Mesendoderm (in vitro differentiated cells): ENCODE data around the gene MVK.

Source experiments
- DNase-seq: peaks from one replicate; pipeline ENCODE4 v3.0.0; 2013
- H2AK5ac ChIP-seq: 2 replicates; pipeline ENCODE4 v1.6.1; 2013; ENCODE audit warnings: low read length, inconsistent platforms
- H2BK120ac ChIP-seq: 2 replicates; pipeline ENCODE4 v1.6.1; 2013; ENCODE audit warnings: low read depth, mild to moderate bottlenecking, low read length, moderate library complexity, mixed read lengths
- H2BK15ac ChIP-seq: replicated peaks from 2 replicates; pipeline ENCODE4 v1.6.1; 2013; ENCODE audit warnings: low read depth, mild to moderate bottlenecking, moderate library complexity
- H2BK5ac ChIP-seq: 2 replicates; pipeline ENCODE4 v1.6.1; 2013; ENCODE audit warnings: low read length, inconsistent platforms
- H3K18ac ChIP-seq: 2 replicates; pipeline ENCODE4 v1.6.1; 2013; ENCODE audit warnings: mild to moderate bottlenecking, low read length, mixed read lengths
- H3K23ac ChIP-seq: one replicate; pipeline ENCODE4 v1.6.1; 2013; ENCODE audit warnings: low read length
- H3K27ac ChIP-seq: 2 replicates; pipeline ENCODE4 v1.5.1; 2013; ENCODE audit warnings: low read depth, mild to moderate bottlenecking, inconsistent platforms, low read length, moderate library complexity
- H3K27me3 ChIP-seq: 2 replicates; pipeline ENCODE4 v1.6.1; 2013; ENCODE audit warnings: low read length, control low read depth, mild to moderate bottlenecking, inconsistent platforms; ENCODE audit not compliant: insufficient read depth, poor library complexity
- H3K36me3 ChIP-seq: 2 replicates; pipeline ENCODE4 v1.6.1; 2013; ENCODE audit warnings: low read length, inconsistent platforms; ENCODE audit not compliant: control insufficient read depth, insufficient read depth
- H3K4ac ChIP-seq: one replicate; pipeline ENCODE4 v1.6.1; 2013; ENCODE audit warnings: low read depth, mild to moderate bottlenecking, low read length, moderate library complexity
- H3K4me1 ChIP-seq: 2 replicates; pipeline ENCODE4 v1.6.1; 2013; ENCODE audit warnings: low read depth, low read length, inconsistent platforms; ENCODE audit not compliant: control insufficient read depth
- H3K4me2 ChIP-seq: 2 replicates; pipeline ENCODE4 v1.6.1; 2013; ENCODE audit warnings: low read length
- H3K4me3 ChIP-seq: 2 replicates; pipeline ENCODE4 v1.5.1; 2013; ENCODE audit warnings: mild to moderate bottlenecking, low read length
- H3K56ac ChIP-seq: one replicate; pipeline ENCODE4 v1.6.1; 2013; ENCODE audit warnings: low read length
- H3K79me1 ChIP-seq: 2 replicates; pipeline ENCODE4 v1.6.1; 2013; ENCODE audit warnings: low read length, inconsistent platforms
- H3K79me2 ChIP-seq: 2 replicates; pipeline ENCODE4 v1.6.1; 2013; ENCODE audit warnings: mild to moderate bottlenecking, low read length; ENCODE audit not compliant: control insufficient read depth, insufficient read depth
- H3K9ac ChIP-seq: 2 replicates; pipeline ENCODE4 v1.6.1; 2013; ENCODE audit warnings: low read length, inconsistent platforms
- H4K5ac ChIP-seq: one replicate; pipeline ENCODE4 v1.6.1; 2013; ENCODE audit warnings: low read length
- H4K8ac ChIP-seq: one replicate; pipeline ENCODE4 v1.6.1; 2013; ENCODE audit warnings: low read depth, mild to moderate bottlenecking, control low read depth, low read length, moderate library complexity
- WGBS: extraction: QIAGEN DNeasy Blood & Tissue Kit; methylation state at CpG from one replicate; pipeline ENCODE4 v1.1.7; 2013; ENCODE audit warnings: low lambda C conversion rate, missing lambda C conversion rate; ENCODE audit not compliant: insufficient coverage; ENCODE audit errors: extremely low coverage; 5-methylcytosine and 5-hydroxymethylcytosine counted together

The MVK gene

DNA sequence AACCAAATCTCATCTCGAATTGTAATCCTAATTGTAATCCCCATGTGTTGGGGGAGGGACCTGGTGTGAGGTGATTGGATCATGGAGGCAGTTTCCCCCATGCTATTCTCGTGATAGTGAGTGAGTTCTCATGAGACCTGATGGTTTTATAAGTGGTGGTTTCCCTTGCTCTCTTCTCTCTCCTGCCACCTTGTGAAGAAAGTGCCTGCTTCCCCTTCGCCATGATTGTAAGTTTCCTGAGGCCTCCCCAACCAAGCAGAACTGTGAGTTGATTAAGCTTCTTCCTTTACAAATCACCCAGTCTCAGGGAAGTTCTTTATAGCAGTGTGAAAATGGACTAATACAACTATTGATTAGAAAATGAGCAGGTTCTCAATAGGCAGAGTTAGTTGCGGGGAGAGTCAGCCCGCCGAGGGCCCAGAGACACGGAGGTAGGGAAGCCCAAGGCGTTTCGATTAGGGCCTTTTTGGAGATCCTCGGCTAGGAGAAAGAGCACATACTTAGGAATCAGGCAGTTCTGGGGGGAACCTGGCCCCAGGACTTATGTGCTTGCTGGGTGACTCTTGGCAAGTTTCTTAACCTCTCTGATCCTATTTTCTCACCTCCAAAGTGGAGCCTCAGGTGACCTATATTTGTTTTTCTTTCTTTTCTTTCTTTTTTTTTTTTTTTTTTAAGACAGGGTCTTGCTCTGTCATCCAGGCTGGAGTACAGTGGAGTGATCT is 65.7 kb downstream of the MVK start:
- Histone ChIP-seq H3K23ac (no peak overlapping the region), H4K5ac (no peak overlapping the region), H3K18ac (no peak overlapping the region), H3K56ac (no peak overlapping the region), H3K4me3 (no peak overlapping the region), H3K4ac (no peak overlapping the region), H3K36me3 (no peaks in the 10 kb centered on the region), H2BK15ac (no peak overlapping the region), H3K4me1 (no peaks in the 10 kb centered on the region), H3K79me1 (no peaks in the 10 kb centered on the region), H3K4me2 (no peak overlapping the region), H2AK5ac (no peak overlapping the region), H3K79me2 (no peaks in the 10 kb centered on the region), H3K27me3 (no peaks in the 10 kb centered on the region), H2BK5ac (no peak overlapping the region), H3K27ac (no peak overlapping the region), H4K8ac (no peak overlapping the region), H3K9ac (no peak overlapping the region), H2BK120ac (no peak overlapping the region)
- DNase-seq, result peak; percentile 35
- no CpG with 5 or more reads among the region's 10 CpGs for WGBS

DNA sequence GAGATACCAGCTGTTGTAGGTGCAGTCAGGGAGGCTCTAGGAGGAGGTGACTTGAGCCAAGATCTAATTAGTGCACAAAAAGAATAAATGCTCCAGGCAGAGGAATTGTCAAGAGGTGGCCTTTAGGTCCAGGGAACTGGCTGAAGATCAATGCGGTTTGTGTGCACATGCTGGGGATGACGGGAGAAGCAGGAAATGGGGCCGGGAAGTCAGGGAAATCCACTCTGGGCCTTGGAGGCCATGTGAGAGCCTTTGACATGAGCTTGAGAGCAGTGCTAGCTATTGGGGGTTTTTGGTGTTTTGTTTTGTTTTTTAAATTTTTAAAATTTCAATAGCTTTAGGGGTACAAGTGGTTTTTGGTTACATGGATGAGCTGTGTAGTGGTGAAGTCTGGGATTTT is 67.4 kb downstream of the MVK start:
- no CpG with 5 or more reads among the region's 3 CpGs for WGBS
- Histone ChIP-seq H3K9ac (no peak overlapping the region), H3K4me3 (no peak overlapping the region), H2BK120ac (no peak overlapping the region), H3K27me3 (no peaks in the 10 kb centered on the region), H3K4ac (no peak overlapping the region), H2BK5ac (no peak overlapping the region), H3K79me1 (no peaks in the 10 kb centered on the region), H3K79me2 (no peaks in the 10 kb centered on the region), H2AK5ac (no peak overlapping the region), H3K56ac (no peak overlapping the region), H3K4me1 (no peaks in the 10 kb centered on the region), H4K5ac (no peak overlapping the region), H3K4me2 (no peak overlapping the region), H3K23ac (no peak overlapping the region), H4K8ac (no peak overlapping the region), H3K18ac (no peak overlapping the region), H3K36me3 (no peaks in the 10 kb centered on the region), H2BK15ac (no peak overlapping the region), H3K27ac (no peak overlapping the region)
- DNase-seq, result no peak

DNA sequence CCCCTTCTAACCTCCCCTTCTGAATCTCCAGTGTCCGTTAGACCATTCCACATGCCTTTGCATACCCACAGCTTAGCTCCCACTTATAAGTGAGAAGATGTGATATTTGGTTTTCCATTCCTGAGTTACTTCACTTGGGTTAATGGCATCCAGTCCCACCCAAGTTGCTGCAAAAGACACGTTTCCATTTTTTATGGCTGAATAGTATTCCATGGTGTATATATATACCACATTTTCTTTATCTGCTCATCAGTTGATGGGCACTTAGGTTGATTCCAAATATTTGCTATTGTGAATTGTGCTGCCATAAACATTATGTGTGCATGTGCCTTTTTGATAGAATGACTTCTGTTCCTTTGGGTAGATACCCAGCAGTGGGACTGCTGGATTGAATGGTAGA is 67.8 kb downstream of the MVK start:
- Histone ChIP-seq H2AK5ac (no peak overlapping the region), H4K5ac (no peak overlapping the region), H3K27ac (no peak overlapping the region), H3K79me1 (no peaks in the 10 kb centered on the region), H3K23ac (no peak overlapping the region), H3K9ac (no peak overlapping the region), H3K79me2 (no peaks in the 10 kb centered on the region), H3K27me3 (no peaks in the 10 kb centered on the region), H2BK5ac (no peak overlapping the region), H2BK15ac (no peak overlapping the region), H4K8ac (no peak overlapping the region), H3K4ac (no peak overlapping the region), H3K4me3 (no peak overlapping the region), H3K4me1 (no peaks in the 10 kb centered on the region), H2BK120ac (no peak overlapping the region), H3K56ac (no peak overlapping the region), H3K18ac (no peak overlapping the region), H3K36me3 (no peaks in the 10 kb centered on the region), H3K4me2 (no peak overlapping the region)
- no CpG with 5 or more reads among the region's 2 CpGs for WGBS
- DNase-seq, result no peak

DNA sequence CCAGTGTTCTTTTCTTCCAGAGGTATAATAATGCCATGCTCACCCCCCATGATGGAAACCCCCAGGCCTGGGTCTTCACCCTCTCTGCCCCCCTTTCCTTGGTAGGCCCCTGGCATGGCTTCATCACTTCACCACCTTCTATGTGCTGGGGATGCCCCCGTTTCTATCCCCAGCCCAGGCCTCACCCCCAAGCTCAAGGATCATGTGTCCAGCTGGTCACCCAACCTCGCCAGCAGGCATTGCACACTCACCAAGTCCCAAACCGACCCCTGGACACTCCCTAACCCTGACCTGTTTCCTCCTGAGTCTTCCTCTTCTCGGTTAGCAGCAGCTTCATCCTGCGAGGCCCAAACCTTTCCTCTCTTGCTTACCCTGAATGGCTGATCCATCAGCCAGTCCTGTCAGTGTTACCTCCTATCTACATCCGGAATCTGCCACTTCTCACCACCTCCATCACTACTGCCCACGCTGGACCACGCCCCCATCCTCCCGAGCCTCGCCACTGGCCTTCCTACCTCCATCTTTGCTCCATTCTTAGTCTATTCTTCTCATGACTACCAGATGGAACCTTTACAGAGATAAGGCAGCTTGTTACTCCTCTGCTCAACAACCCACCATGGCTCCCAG is 69.0 kb downstream of the MVK start:
- no peaks in the 10 kb centered on the region for H3K27me3 ChIP-seq
- no CpG with 5 or more reads among the region's 10 CpGs for WGBS

DNA sequence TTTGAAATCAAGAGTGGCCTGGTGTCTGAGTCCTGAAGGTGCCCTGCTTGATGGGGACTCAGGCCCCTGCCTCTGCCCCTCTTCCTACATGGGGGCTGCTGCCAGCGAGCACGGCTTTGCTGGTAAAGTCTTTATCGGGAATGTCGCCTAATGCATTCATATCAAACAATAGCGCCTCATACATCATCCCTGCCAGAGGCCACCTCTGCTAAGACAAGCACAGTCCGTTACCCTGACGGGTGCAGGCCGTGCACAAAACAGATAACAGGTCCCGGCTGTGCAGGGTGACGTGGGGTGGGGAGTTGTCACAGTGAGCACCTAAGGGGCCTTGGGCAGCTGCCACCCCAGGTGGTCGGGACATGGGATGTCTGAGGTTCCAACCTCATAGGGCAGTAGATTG is 71.6 kb downstream of the MVK start:
- Histone ChIP-seq H2BK120ac (no peak overlapping the region), H3K56ac (no peak overlapping the region), H3K79me1 (no peaks in the 10 kb centered on the region), H3K4ac (no peak overlapping the region), H3K27ac (no peak overlapping the region), H3K9ac (no peak overlapping the region), H3K18ac (no peak overlapping the region), H3K27me3 (no peaks in the 10 kb centered on the region), H3K4me2 (no peak overlapping the region), H3K79me2 (no peaks in the 10 kb centered on the region), H3K4me3 (no peak overlapping the region), H4K5ac (no peak overlapping the region), H2AK5ac (no peak overlapping the region), H3K36me3 (no peaks in the 10 kb centered on the region), H3K23ac (no peak overlapping the region), H2BK5ac (no peak overlapping the region), H2BK15ac (no peak overlapping the region), H4K8ac (no peak overlapping the region), H3K4me1 (no peaks in the 10 kb centered on the region)
- WGBS, result no CpG with 5 or more reads among the region's 11 CpGs
- no peak for DNase-seq

More for the DNA sequence above, 69.0 kb downstream of the MVK start:
- H3K18ac ChIP-seq, result no peak overlapping the region
- no peak overlapping the region for H3K56ac ChIP-seq
- H3K36me3 ChIP-seq, result no peaks in the 10 kb centered on the region
- no peak overlapping the region for H3K4me3 ChIP-seq
- no peaks in the 10 kb centered on the region for H3K4me1 ChIP-seq
- H3K79me1 ChIP-seq, result no peaks in the 10 kb centered on the region
- H3K4ac ChIP-seq, result no peak overlapping the region
- H3K4me2 ChIP-seq, result no peak overlapping the region
- no peak overlapping the region for H3K23ac ChIP-seq
- H2BK120ac ChIP-seq, result no peak overlapping the region
- H4K5ac ChIP-seq, result no peak overlapping the region
- H2BK15ac ChIP-seq, result no peak overlapping the region
- H2AK5ac ChIP-seq, result no peak overlapping the region
- no peak overlapping the region for H3K27ac ChIP-seq
- H2BK5ac ChIP-seq, result no peak overlapping the region
- H4K8ac ChIP-seq, result no peak overlapping the region
- no peak overlapping the region for H3K9ac ChIP-seq
- H3K79me2 ChIP-seq, result no peaks in the 10 kb centered on the region
- DNase-seq, result no peak

DNA sequence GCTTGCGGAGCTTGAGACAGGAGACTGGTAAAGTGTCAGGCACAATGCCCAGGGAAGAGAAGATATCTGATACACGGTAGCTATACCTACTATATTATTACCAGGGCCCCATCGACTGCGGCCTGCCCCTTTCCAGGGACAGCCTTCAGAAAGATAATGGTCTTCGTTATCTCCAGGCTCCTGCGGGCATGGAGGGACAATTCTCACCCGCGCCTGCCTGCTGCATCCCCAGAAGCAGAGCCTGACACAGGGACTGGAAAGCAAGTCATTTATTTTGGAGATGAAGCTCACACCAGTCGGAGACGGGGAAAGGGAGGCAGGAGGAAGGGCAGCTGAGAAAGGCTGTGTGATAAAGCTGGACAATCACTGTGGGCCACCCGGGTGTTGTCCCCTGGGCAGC is 72.1 kb downstream of the MVK start:
- WGBS, result no CpG with 5 or more reads among the region's 11 CpGs
- DNase-seq, result no peak
- Histone ChIP-seq H3K79me2 (no peaks in the 10 kb centered on the region), H3K18ac (no peak overlapping the region), H3K27ac (no peak overlapping the region), H3K56ac (no peak overlapping the region), H3K79me1 (no peaks in the 10 kb centered on the region), H3K4me1 (no peaks in the 10 kb centered on the region), H3K23ac (no peak overlapping the region), H3K36me3 (no peaks in the 10 kb centered on the region), H3K27me3 (no peaks in the 10 kb centered on the region), H3K4ac (no peak overlapping the region), H4K8ac (no peak overlapping the region), H2BK120ac (no peak overlapping the region), H3K4me2 (no peak overlapping the region), H2BK15ac (no peak overlapping the region), H2BK5ac (no peak overlapping the region), H4K5ac (no peak overlapping the region), H2AK5ac (no peak overlapping the region), H3K4me3 (no peak overlapping the region), H3K9ac (no peak overlapping the region)
